Panc1 (cell line): ENCODE results near the gene C14orf132. TPM values are rescaled to one million over a fixed set of nuclear protein-coding genes. Genes with fewer than 3 reads are reported as not detected.

Experiments
- ATAC-seq: fragments of 200-7000 bp; cut with Tn5 transposase; 2 replicates; pipeline ENCODE4 v1.9.1; 2020; ENCODE audit warnings: mild to moderate bottlenecking, moderate library complexity
- BruUV-seq: library from RNA; stranded (reverse); fragments of 400-500 nt; replicated peaks from 2 replicates; lab custom pipeline; 2021; lab: Mats Ljungman, UMichigan
- CTCF ChIA-PET: fragments of 300-600 bp; sonication (Branson Sonifier 250); formaldehyde crosslinking; loops from one replicate; lab custom pipeline; 2022; ENCODE audit warnings: antibody characterized with exemption; lab: Charles Lee
- POLR2A ChIA-PET: fragments of 300-600 bp; sonication (Branson Sonifier 250); formaldehyde crosslinking; loops from one replicate; lab custom pipeline; 2022; ENCODE audit warnings: antibody characterized with exemption; lab: Charles Lee
- DNase-seq: peaks from one replicate; pipeline ENCODE4 v3.0.0-alpha.2; 2010; ENCODE audit warnings: low read depth, low spot score
- H3K27ac ChIP-seq: 2 replicates; pipeline ENCODE4 v1.5.1; 2011; ENCODE audit warnings: mild to moderate bottlenecking, low read length, inconsistent platforms
- H3K27me3 ChIP-seq: fragments of 200-500 bp; sonication (Bioruptor generic); 2 replicates; pipeline ENCODE4 v1.6.0; 2014; ENCODE audit warnings: low read length, inconsistent platforms; ENCODE audit not compliant: control insufficient read depth, insufficient read depth
- H3K36me3 ChIP-seq: fragments of 200-500 bp; sonication (Bioruptor generic); 2 replicates; pipeline ENCODE4 v1.5.1; 2014; ENCODE audit warnings: inconsistent platforms, mild to moderate bottlenecking, low read length, moderate library complexity; ENCODE audit not compliant: control insufficient read depth, insufficient read depth
- H3K4me1 ChIP-seq: 2 replicates; pipeline ENCODE4 v1.5.1; 2011; ENCODE audit warnings: inconsistent platforms, mild to moderate bottlenecking, low read length, moderate library complexity; ENCODE audit not compliant: control insufficient read depth, insufficient read depth
- H3K4me3 ChIP-seq, 2 experiments: 2 replicates each; pipeline ENCODE4 v1.5.1; 2011 to 2012; ENCODE audit warnings: low read depth in 2 of 2, low read length in 2 of 2, mild to moderate bottlenecking in 2 of 2, inconsistent platforms in 1 of 2, moderate library complexity in 1 of 2
- H3K9me3 ChIP-seq: fragments of 200-500 bp; sonication (Bioruptor generic); 2 replicates; pipeline ENCODE4 v1.5.1; 2014; ENCODE audit warnings: low read depth, mild to moderate bottlenecking, inconsistent platforms, low read length, moderate library complexity; ENCODE audit not compliant: control insufficient read depth, insufficient read depth
- POLR2AphosphoS5 ChIP-seq: IDR thresholded peaks from 2 replicates; pipeline ENCODE4 v1.6.1; 2012; ENCODE audit warnings: mild to moderate bottlenecking, low read depth, low read length, moderate library complexity
- REST ChIP-seq, 2 experiments: IDR thresholded peaks; 2 replicates each; pipeline ENCODE4 v1.6.1; 2011 to 2012; ENCODE audit warnings: low read depth in 2 of 2, control low read depth in 1 of 2, low read length in 1 of 2, mild to moderate bottlenecking in 1 of 2, moderate library complexity in 1 of 2; ENCODE audit not compliant: insufficient read depth in 1 of 2
- SIN3A ChIP-seq: IDR thresholded peaks from 2 replicates; pipeline ENCODE4 v1.6.1; 2012; ENCODE audit warnings: low read depth, mild to moderate bottlenecking, low read length, moderate library complexity, borderline replicate concordance; ENCODE audit not compliant: insufficient read depth
- TCF7L2 ChIP-seq: IDR thresholded peaks from 2 replicates; pipeline ENCODE4 v1.6.1; 2011; ENCODE audit warnings: mild to moderate bottlenecking, low read depth, low read length, inconsistent platforms
- in situ Hi-C: cut with HindIII; loops from 2 replicates; pipeline ENCODE4 v1.10.0; 2016; ENCODE audit warnings: low sequenced_read_pairs, low pct_unique_long_range_greater_than_20kb
- intact Hi-C: fragments of 100-400 bp; cut with micrococcal nuclease; formaldehyde crosslinking; loops from one replicate; pipeline ENCODE4 v1.10.0; 2022; ENCODE audit not compliant: unreplicated experiment
- total RNA-seq: library from RNA; stranded (reverse); gene quantifications from one replicate; pipeline ENCODE4 v1.2.1, GENCODE V29; 2021; ENCODE audit not compliant: unreplicated experiment
- TF ChIP-seq, protein P1 (sequence below): fragments of 450-650 bp; IDR thresholded peaks from 2 replicates; pipeline ENCODE4 v1.5.1; 2017; ENCODE audit warnings: mild to moderate bottlenecking

Gene C14orf132
- total RNA-seq, 1 experiment from 2014 or later = 23.0 TPM

DNA sequence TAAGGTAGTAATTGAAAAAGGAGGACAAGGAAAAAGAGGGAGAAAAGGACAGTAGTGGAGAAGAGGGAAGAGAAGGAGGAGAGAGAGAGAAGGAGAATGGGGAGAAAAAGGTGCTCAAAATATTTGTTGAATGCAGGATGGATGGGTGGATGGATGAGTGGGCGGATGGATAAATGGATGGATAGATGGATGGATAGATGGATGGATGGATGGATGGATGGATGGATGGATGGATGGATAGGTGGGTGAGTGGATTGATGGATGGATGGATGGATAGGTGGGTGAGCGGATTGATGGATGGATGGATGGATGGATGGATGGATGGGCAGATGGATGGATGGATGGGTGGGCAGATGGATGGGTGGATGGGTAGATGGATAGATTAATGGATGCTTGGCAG is 21.3 kb upstream of the C14orf132 start:
- POLR2A ChIA-PET = no interaction called here
- in situ Hi-C loops = no loop called here

DNA sequence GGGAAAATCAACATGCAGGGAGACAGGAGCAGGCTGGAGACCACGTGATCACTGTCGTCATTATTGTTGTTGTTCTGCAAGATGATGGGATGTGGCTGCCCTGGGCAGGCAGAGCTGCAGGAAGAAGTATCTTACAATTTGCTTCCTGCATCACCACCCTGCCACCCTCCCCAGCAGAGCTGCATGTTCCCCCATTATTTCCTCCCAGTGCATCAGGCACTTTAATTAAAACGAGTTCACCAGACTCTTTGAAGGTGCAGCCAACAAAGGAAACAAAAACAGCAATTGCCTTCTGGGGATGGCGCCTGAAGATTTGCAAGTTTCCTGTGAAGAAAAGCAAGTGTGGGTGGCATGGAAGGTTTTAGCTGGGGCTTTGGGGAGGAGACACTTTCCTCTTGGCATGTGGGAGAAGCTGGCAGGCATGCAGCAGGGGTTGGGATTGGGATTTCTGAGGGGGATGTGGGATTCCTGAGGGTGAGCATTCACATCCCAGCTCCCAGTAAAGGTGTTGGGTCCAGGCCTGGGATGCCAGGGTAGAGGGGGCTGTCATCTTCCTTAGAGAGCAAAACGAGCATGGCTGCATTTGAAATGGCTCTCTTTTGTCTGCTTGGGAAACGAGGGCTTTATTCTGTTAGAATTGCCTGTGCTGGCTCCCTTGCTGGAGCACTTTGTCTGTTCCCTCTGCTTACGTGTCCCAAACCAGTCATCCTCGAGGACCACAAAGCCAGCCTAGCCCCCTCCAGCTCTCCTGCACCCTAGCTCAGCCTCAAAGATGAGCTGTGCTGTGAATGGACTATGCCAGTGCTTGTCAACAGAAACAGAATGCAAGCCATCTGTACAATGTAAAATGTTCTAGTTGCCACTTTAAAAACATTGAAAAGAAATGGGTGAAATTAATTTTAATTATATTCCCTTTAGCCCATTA is 11.5 kb upstream of the C14orf132 start:
- intact Hi-C loops = no loop called here
- no peaks in the 10 kb centered on the region for H3K27me3 ChIP-seq
- in situ Hi-C loops = no loop called here
- POLR2A ChIA-PET = no interaction called here
- no TSS peak for BruUV-seq
- no peak overlapping the region for H3K27ac ChIP-seq
- no peak for ATAC-seq
- DNase-seq = no peak
- H3K4me3 ChIP-seq = no peak overlapping the region
- TF ChIP-seq POLR2AphosphoS5 (no peak), TCF7L2 (no peak), SIN3A (no peak), REST (IDR thresholded peaks at IDR 0.05; ENCODE audit: insufficient read depth in 1 of 2, low read depth in 2 of 2, low read length in 1 of 2) (no peak)
- TF ChIP-seq, protein P1, sequence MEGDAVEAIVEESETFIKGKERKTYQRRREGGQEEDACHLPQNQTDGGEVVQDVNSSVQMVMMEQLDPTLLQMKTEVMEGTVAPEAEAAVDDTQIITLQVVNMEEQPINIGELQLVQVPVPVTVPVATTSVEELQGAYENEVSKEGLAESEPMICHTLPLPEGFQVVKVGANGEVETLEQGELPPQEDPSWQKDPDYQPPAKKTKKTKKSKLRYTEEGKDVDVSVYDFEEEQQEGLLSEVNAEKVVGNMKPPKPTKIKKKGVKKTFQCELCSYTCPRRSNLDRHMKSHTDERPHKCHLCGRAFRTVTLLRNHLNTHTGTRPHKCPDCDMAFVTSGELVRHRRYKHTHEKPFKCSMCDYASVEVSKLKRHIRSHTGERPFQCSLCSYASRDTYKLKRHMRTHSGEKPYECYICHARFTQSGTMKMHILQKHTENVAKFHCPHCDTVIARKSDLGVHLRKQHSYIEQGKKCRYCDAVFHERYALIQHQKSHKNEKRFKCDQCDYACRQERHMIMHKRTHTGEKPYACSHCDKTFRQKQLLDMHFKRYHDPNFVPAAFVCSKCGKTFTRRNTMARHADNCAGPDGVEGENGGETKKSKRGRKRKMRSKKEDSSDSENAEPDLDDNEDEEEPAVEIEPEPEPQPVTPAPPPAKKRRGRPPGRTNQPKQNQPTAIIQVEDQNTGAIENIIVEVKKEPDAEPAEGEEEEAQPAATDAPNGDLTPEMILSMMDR = no peak
- H3K9me3 ChIP-seq = no peaks in the 10 kb centered on the region
- no peaks in the 10 kb centered on the region for H3K36me3 ChIP-seq
- CTCF ChIA-PET = no interaction called here
- no peaks in the 10 kb centered on the region for H3K4me1 ChIP-seq

More for the DNA sequence above, 21.3 kb upstream of the C14orf132 start:
- Histone ChIP-seq H3K27me3 (no peaks in the 10 kb centered on the region; the same call in none of the 2 replicates), H3K4me1 (no peaks in the 10 kb centered on the region), H3K9me3 (no peaks in the 10 kb centered on the region), H3K4me3 (no peak overlapping the region), H3K27ac (no peak overlapping the region), H3K36me3 (no peaks in the 10 kb centered on the region)
- ATAC-seq (no peak), DNase-seq (no peak)
- CTCF ChIA-PET = no interaction called here
- TF ChIP-seq, protein P1 = no peak
- no peak for TF ChIP-seq SIN3A
- TF ChIP-seq POLR2AphosphoS5 = no peak
- TF ChIP-seq TCF7L2 = no peak
- TF ChIP-seq REST (IDR thresholded peaks at IDR 0.05; ENCODE audit: insufficient read depth in 1 of 2, low read depth in 2 of 2, low read length in 1 of 2) = no peak
- intact Hi-C loops = no loop called here
- BruUV-seq = no TSS peak
